ENCODE data around the gene GTF2IRD1. TPM values are rescaled to one million over a fixed set of nuclear protein-coding genes. Genes with fewer than 3 reads are reported as not detected.

GTF2IRD1 gene
- polyA plus RNA-seq, 3 donors: not detected

- H3K27me3 Mint-ChIP-seq (ENCODE audit: low read depth in 3 of 3): peaks cover 2% of the 10 kb centered on the region in 3 donors
- no peak for TF ChIP-seq CTCF (IDR thresholded peaks at IDR 0.05)
- no peak overlapping the region for H3K27ac Mint-ChIP-seq
- Histone ChIP-seq H3K4me1 (ENCODE audit: control insufficient read depth in 1 of 2, insufficient read depth in 2 of 2, low read length in 2 of 2) (no peaks in the 10 kb centered on the region), H3K4me3 (replicated peaks in 1 of 3; ENCODE audit: low read depth in 2 of 3, low read length in 3 of 3) (no peak overlapping the region), H3K9ac (ENCODE audit: insufficient read depth, low read length, poor library complexity, severe bottlenecking) (no peak overlapping the region), H3K79me2 (ENCODE audit: insufficient read depth, low read length) (no peaks in the 10 kb centered on the region), H3K9me3 (replicated peaks in 1 of 2; ENCODE audit: control insufficient read depth in 1 of 2, insufficient read depth in 1 of 2, low read length in 2 of 2) (no peaks in the 10 kb centered on the region), H4K20me1 (ENCODE audit: insufficient read depth, low read length) (no peaks in the 10 kb centered on the region), H3K36me3 (replicated peaks in 1 of 2; ENCODE audit: control insufficient read depth in 1 of 2, insufficient read depth in 2 of 2, low read length in 2 of 2) (no peaks in the 10 kb centered on the region), H3K27me3 (ENCODE audit: control insufficient read depth in 2 of 2, insufficient read depth in 2 of 2, low read length in 2 of 2) (no peaks in the 10 kb centered on the region), H2AFZ (ENCODE audit: insufficient read depth, low read depth, low read length, poor library complexity, severe bottlenecking) (no peak overlapping the region), H3K4me2 (replicated peaks; ENCODE audit: extremely low read depth, low read length, poor library complexity, severe bottlenecking) (no peak overlapping the region), H3K27ac (ENCODE audit: low read depth in 1 of 2, low read length in 2 of 2) (no peak overlapping the region)
- intact Hi-C loops (cut with micrococcal nuclease): no loop called here
- no peak for DNase-seq
- no peaks in the 10 kb centered on the region for H3K9me3 Mint-ChIP-seq
- no peaks in the 10 kb centered on the region for H3K36me3 Mint-ChIP-seq
- peak overlapping the region in 1 of 2 donors; percentile 24 for H3K4me3 Mint-ChIP-seq
- H3K4me1 Mint-ChIP-seq: peaks cover 8% of the 10 kb centered on the region
- 83% methylated on average over 10 of the region's 11 CpGs for WGBS (ENCODE audit: insufficient coverage)
These were observed 121.5 kb downstream of the GTF2IRD1 start for GRCh38 chr7:74575083-74575784.

GRCh38 chr7:74575811-74576210 is 122.1 kb downstream of the GTF2IRD1 start:
- Histone ChIP-seq H3K9me3 (replicated peaks in 1 of 2; ENCODE audit: control insufficient read depth in 1 of 2, insufficient read depth in 1 of 2, low read length in 2 of 2) (no peaks in the 10 kb centered on the region), H3K9ac (ENCODE audit: insufficient read depth, low read length, poor library complexity, severe bottlenecking) (no peak overlapping the region), H3K27me3 (ENCODE audit: control insufficient read depth in 2 of 2, insufficient read depth in 2 of 2, low read length in 2 of 2) (no peaks in the 10 kb centered on the region), H4K20me1 (ENCODE audit: insufficient read depth, low read length) (no peaks in the 10 kb centered on the region), H3K4me3 (replicated peaks in 1 of 3; ENCODE audit: low read depth in 2 of 3, low read length in 3 of 3) (no peak overlapping the region), H2AFZ (ENCODE audit: insufficient read depth, low read depth, low read length, poor library complexity, severe bottlenecking) (no peak overlapping the region), H3K4me1 (ENCODE audit: control insufficient read depth in 1 of 2, insufficient read depth in 2 of 2, low read length in 2 of 2) (no peaks in the 10 kb centered on the region), H3K27ac (ENCODE audit: low read depth in 1 of 2, low read length in 2 of 2) (no peak overlapping the region), H3K79me2 (ENCODE audit: insufficient read depth, low read length) (no peaks in the 10 kb centered on the region), H3K4me2 (replicated peaks; ENCODE audit: extremely low read depth, low read length, poor library complexity, severe bottlenecking) (no peak overlapping the region), H3K36me3 (replicated peaks in 1 of 2; ENCODE audit: control insufficient read depth in 1 of 2, insufficient read depth in 2 of 2, low read length in 2 of 2) (no peaks in the 10 kb centered on the region)
- Mint-ChIP-seq H3K27ac (no peak overlapping the region), H3K36me3 (no peaks in the 10 kb centered on the region), H3K9me3 (no peaks in the 10 kb centered on the region), H3K4me3 (no peak overlapping the region), H3K4me1 (peaks cover 8% of the 10 kb centered on the region), H3K27me3 (ENCODE audit: low read depth in 3 of 3) (peaks cover 2% of the 10 kb centered on the region in 3 donors)
- no peak for TF ChIP-seq CTCF (IDR thresholded peaks at IDR 0.05)
- intact Hi-C loops (cut with micrococcal nuclease): no loop called here
- WGBS (ENCODE audit: insufficient coverage): 95% methylated on average over 4 of the region's 7 CpGs
- DNase-seq: no peak

Measured in CD14-positive monocyte (primary cell).